NCI-H82 (cell line): ENCODE results near the gene CAB39.

Source experiments
- DNase-seq: peaks from one replicate; lab custom pipeline; 2025; lab: John Stamatoyannopoulos, UW

Gene CAB39

DNA sequence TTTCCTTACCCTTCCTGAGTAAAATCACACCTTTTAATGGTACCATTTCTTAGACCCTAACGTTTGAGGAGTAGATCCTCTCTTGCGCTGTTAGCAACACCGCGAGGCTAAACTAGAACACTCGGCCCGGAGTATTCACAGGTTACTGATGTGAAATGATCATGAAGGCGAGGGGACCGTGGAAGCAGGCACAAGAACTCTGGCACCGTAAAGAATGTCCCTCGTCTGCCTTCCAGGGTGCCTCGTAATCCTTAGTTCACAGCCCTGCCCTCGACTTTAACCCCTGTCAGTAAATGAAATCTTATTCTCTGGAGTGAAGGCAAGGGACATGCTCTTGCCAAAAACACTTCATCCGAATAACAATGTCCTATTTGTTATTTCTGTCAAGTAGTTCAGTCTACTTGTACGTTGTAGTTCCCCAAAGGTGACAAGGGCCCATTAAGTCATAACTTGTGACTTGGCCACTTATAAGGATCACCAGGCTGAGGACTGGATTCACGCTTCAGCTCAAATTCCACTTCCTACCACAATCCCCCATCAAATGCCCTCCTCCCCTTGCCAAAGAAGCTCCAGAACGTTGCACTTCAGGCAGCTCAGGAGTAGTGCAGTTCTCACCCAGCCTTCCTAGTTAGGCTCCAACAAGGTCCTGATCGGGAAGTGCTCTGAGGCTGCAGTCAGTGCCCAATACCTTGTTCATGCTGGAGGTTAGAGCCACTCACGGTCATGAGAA lies 108.8 kb downstream of the CAB39 start:
- no peak for DNase-seq

DNA sequence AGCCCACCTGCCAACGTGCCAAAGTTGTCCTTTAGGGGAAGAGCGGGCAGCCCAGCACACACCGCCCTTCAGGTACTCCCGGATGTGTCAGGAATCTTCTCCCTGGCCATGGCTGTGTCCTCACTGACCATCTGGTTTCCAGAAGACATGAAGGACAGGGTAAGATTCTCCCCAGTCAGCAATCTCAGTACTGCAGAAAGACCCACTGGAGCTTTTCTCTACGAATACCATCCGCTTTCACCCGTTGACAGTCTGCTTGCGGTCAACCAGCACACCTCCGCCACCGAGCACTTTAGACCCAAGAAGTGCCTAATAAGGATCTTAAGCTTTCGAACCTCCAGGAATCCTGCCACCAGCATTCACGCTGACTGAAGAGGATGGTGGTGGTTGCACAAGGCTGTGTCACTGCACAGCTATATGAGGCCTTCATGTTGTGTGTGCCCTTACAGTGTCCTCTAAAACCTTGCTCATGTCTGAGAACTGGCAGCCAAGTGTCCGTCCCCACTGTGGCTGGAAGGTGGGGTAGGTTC lies 109.4 kb downstream of the CAB39 start:
- DNase-seq: no peak

GRCh38 chr2:230823264-230823964 lies 110.8 kb downstream of the CAB39 start:
- DNase-seq: no peak

- peak; percentile 90 for DNase-seq
Observed at GRCh38 chr2:230824406-230824978, 111.8 kb downstream of the CAB39 start.

GRCh38 chr2:230825354-230825753 lies 112.7 kb downstream of the CAB39 start:
- no peak for DNase-seq

DNA sequence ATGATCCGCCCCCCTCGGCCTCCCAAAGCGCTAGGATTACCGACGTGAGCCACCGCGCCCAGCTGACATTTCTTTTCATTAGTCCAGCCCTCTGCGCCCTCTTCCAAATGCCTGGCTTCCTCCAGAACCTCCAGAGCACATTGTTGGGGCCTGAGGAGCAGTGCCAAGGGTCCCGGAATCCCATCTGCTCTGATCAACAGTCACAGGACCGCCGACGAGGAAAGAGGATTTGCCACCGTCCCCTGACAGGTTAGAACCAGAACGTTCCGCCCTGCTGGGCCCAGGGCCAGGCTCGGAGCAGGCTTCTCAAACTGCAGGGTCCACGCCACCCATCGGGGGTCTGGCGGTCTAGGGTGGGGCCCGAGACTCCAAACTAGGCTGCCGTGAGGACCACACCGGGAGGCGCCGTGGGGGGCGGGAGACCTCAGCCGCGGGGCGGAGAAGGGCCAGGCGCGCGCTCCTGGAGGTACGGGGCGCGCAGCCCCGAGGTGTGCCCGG lies 115.2 kb downstream of the CAB39 start:
- DNase-seq: no peak

- DNase-seq: no peak
Observed at GRCh38 chr2:230828272-230828961, 115.8 kb downstream of the CAB39 start.

DNA sequence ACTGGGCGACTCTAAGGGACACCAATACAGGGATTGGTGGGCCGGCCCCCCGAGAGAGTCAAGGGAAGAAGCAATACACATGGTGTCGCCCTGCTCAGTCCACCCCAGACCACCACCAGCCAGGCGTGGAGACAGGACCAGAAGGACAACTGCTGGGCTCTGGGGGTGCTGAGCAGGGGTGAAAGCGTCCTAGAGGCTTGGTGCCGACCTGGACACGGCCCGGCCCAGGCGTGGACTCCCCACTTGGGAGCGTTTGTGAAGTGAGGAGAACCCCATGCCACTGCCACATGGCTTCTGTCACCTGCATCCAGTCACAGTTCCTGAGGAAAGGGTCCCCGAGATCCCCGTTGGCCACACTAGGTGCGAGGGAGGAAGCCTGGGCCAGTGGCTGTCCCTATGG lies 116.7 kb downstream of the CAB39 start:
- DNase-seq: no peak

- DNase-seq: no peak
Observed at GRCh38 chr2:230829959-230830358, 117.3 kb downstream of the CAB39 start.

DNA sequence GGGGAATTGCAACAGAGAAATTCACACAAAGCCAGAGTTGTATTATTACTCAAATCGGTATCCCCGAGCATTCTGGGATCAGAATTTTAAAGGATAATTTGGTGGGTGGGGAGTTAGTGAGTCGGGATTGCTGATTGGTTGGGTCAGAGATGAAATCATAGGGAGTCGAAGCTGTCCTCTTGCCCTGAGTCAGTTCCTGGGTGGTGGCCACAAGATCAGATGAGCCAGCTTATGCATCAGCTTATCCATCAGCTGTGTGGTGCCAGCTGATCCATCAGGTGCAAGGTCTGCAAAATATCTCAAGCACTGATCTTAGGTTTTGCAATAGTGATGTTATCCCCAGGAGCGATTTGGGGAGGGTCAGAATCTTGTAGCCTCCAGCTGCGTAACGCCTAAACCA lies 117.8 kb downstream of the CAB39 start:
- no peak for DNase-seq

DNA sequence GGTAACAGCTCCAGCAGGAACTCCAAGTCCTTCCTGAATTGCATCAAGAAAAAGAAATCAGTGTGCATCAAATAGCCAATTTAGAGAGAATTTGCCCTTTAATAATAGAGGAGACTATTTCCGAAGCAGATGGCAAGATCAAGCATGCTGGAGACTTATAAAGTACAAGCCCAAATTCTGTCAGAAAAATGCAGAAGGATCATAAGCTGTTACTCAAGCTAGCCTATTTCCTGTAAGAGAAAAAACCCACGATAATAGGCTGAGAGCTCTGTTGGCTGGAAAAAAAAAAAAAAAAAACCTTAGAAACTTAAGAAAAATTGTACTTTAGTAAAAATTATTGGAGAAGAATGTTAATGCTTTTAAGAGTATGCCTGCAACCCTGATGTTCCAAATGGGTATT lies 127.7 kb downstream of the CAB39 start:
- no peak for DNase-seq

DNA sequence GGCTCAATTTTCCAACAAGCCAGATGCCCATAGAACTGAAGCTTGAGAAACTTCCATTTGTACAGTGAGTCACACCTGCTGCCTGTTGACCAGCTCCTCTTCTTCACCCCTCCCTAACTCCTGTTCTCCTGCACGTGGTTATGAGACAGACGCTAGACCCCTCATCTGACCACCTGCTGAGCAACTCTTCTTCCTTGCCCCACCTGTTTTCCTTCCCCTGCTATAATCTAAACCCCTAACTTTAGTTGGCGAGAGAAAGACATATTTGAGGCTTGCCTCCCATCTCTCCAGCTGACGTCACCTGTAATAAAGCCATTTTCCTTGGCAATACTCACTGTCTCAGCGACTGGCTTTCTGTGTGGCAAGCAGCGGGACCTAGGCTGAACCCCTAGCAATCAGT lies 129.8 kb downstream of the CAB39 start:
- DNase-seq: no peak

- no peak for DNase-seq
Observed at GRCh38 chr2:230843132-230843531, 130.5 kb downstream of the CAB39 start.

GRCh38 chr2:230846360-230846759 lies 133.7 kb downstream of the CAB39 start:
- DNase-seq: no peak

DNA sequence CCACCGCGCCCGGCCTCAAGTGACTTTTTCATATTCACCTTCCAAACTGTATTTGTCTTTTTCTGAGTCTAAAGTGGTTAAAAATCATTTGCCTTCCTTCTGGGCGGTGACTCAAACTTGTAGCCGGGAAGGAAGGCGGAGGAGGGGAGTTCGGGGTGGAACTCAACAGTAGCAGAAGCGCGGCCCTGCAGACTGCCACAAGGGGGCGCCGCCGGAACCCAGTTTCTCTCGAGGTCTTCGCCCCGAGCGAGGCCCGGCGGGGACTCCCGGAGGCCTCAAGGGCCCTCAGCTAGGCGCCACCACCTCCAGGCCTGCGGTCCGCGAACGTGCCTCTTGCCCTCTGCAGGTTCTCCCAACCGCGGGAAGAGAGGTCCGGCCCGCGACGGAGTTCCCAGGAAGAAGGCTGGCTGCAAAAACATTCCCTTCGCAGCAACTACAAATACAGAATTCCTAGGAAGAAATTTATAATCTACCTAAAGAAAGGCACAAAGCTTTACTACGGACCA lies 135.3 kb downstream of the CAB39 start:
- peak; percentile 88 for DNase-seq

GRCh38 chr2:230849633-230850357 lies 137.2 kb downstream of the CAB39 start:
- DNase-seq: no peak

DNA sequence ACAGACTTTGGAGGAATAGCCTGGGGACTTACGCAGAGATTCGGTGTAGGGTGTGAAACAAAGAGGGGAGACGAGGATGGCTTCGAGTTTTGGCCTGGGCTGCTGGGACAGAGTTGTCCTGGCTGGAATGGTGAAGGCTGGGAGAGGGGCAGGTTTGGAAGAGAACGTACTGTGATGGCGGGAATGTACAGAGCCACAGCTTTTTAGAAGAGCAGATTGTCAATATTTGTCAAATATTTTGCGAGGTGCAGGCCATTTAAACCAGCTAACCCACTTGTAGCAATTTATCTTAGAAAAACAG lies 137.7 kb downstream of the CAB39 start:
- DNase-seq: no peak

DNA sequence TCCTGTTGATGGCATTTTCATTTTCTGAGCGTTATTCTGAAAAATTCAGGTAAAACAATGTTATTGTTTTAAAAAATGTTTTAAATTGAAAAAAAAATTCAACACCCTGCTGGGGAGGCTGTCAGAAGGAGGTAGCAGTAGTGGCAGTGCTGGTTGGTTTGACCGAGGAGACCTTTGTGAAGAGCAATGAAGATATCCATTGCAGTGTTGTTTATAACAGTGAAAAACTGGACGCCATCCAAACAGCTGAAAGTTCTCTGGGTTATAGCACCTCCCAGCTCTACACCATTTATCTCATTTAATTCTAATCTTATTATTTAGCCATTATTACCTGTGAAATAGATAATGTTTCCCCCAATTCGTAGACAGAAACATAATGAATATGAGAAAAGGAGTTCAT lies 139.5 kb downstream of the CAB39 start:
- no peak for DNase-seq

- DNase-seq: peak; percentile 71
Observed at GRCh38 chr2:230861552-230862255, 149.1 kb downstream of the CAB39 start.

DNA sequence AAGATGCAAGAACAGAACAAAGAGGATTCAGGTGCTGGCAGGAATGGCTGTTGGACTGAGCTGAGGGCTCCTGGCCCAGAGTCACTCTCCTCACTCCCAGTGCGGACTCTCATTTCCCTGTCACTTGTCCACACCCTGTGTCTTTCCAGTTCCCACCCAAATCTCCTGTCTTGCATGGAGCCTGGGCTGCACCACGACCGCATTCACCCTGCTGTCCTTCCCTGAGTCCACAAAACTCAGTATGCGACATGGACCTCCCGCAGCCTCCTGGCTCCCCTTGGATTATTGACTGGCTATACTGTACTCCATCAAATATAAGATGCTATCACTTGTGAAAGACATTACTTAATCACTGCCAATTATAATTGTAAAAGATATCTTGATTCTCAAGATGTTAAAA lies 149.7 kb downstream of the CAB39 start:
- DNase-seq: no peak

DNA sequence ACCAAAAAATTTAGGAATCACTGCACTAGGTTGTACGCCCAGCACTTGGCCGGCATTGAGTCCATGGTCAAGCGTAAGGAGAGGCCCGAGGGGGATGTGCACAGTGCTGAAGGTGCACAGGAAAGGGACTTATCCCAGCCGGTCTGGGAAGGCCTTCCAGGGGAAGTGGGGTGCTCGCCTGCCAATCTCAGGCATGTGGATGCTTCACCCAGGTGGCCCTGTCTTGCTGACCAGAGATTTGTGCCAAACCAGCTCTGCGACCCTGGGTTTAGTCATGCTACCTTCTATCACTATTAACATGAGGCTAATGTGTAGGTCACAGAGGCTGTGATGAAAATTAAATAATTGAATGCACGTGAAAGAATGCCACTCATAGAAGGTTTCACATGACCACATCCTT lies 150.4 kb downstream of the CAB39 start:
- no peak for DNase-seq
